Pons (tissue), 1 donor: ENCODE measurements around the gene KCNJ16.

Experiments
- DNase-seq: peaks from one replicate; pipeline ENCODE4 v3.0.0-alpha.2; 2016; ENCODE audit warnings: low spot score

KCNJ16 gene

DNA sequence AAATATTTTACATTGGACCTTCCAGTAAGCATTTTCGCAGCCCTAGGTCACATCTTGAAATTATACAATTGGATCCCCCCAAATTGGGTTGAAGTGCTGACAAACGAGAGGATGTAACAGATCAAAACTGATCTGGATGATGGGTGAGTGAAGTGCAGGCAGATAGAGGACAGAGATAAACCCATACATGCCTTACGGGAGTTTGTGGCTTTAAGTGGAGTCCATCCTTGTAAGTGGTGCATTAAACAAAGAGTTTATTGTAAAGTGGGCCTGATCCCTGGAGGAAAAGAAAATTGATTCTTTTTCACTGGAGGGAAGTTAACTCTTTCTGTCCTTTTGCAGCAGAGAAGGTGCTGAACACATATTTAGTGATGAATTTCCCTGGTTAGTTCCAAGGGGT, 55.3 kb downstream of the KCNJ16 start:
- DNase-seq: no peak

DNA sequence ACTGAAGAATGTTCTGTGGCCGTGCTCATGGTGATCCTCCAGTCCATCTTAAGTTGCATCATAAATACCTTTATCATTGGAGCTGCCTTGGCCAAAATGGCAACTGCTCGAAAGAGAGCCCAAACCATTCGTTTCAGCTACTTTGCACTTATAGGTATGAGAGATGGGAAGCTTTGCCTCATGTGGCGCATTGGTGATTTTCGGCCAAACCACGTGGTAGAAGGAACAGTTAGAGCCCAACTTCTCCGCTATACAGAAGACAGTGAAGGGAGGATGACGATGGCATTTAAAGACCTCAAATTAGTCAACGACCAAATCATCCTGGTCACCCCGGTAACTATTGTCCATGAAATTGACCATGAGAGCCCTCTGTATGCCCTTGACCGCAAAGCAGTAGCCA, 57.5 kb downstream of the KCNJ16 start:
- no peak for DNase-seq

DNA sequence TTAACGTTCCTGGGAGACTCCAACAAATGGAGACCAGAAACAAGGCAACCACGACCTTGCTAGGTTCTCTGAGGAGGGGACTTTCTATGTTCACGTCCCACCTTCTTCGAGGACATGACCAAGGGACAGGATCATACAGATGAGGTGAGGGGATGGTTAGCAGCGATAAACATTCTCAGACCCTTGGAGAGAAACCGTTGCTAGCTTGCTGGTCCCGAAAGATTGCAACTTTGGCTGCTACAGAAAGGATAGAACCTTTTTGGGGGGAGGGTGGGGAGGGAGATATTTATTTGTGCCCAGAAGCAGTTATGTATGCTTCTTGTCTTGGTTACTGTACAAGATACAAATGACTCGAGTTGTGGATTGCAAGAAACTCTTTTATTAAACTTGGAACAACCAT, 59.0 kb downstream of the KCNJ16 start:
- DNase-seq: no peak

DNA sequence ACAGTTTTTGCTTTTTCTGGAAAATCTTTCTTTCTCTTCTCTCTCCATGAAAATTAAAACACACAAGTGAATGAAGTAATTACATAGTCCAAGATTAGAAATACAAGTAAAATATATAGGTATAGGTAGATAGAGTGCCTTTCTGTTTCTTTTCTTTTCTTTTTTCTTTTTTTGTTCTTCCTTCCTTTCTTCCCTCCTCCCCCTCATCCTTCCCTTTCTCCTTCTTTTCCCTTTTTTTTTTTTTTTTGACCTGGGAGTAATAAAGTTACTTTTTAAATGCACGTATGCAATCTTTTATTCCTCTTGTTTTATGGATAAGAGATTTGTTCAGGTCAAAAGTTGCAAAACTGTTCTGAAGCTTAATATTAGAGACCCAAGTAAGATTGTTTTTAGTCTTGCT, 59.8 kb downstream of the KCNJ16 start:
- no peak for DNase-seq

DNA sequence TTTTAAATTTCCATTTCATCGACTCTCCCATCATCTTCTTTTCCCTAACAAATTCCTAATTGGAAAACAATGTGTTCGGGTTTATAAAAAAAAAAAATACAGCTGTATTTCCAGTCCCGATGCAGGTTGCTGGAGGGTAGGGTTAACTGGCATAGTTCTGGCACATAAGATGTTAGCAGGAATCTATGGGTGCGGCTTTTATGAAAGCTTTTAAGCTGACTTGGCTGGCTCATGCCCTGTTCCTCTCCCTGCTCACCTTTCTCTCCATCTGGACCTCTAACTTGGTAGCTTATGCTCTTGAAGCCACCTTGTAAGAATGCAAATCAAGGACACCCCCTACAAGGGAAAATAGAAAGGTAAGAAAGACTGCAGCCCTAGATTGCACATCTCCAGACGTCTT, 61.1 kb downstream of the KCNJ16 start:
- DNase-seq: no peak

DNA sequence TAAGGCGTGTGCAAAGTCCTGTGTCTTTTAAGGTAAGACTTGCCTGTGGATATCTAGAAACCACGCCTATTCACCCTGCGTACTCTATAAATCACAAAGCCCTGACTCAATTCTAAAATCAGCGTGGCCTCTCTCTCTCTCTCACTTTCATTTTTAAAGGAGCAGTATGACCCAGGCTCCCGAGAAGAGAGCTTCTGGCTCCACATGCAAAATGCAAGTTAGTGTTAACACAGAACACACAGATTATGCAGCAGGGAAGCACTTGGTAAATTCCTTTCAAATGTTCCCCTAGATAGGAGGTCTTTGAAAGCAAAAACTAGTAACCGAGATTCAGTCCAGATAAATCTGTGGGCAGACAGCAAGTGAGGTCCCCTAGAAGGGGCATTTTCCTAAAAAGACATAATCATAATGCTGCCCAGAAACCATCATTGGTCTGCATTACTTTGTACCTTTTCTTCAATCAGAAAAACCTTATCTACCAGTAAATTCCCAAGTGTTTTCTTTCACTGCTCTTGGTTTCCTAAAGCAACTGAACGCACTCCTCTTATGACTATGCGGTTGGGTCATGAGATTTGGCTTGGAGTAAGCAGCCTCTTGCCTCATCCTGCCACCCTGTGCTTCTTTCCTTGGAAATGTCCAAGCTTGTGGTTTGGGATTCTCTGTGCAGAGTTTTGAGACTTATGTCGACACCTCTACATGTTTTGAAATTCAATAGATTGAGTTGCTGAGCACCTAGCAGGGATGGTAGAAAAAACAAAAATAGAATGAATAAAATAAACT, 62.6 kb downstream of the KCNJ16 start:
- peak; percentile 87 for DNase-seq

DNA sequence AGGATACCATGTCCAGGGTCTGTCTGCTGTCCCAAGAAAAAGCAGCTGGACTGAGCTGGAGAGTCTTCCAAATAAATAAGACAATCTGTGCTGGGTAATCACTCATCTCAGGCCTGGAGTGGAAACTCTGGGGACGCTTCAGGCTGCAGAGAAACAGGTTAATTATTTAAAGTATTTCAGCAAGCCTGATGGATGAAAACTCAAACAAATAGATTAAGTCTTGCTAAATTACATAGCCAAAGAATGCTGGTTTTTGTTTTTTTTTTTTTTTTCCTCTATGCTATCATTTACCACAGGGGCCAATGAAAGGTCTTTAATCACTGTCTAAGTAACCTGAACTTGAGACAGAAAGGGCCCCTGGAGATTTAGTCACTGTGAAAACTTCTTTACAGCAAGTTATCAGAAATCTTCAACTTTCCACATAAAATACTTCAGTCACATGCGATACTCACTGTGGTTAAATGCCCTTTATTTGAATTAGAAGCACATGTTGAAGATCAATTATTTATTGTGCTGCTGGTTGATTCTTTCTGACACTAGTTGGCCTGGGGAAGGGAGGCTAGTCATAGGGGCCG, 63.4 kb downstream of the KCNJ16 start:
- DNase-seq: no peak

DNA sequence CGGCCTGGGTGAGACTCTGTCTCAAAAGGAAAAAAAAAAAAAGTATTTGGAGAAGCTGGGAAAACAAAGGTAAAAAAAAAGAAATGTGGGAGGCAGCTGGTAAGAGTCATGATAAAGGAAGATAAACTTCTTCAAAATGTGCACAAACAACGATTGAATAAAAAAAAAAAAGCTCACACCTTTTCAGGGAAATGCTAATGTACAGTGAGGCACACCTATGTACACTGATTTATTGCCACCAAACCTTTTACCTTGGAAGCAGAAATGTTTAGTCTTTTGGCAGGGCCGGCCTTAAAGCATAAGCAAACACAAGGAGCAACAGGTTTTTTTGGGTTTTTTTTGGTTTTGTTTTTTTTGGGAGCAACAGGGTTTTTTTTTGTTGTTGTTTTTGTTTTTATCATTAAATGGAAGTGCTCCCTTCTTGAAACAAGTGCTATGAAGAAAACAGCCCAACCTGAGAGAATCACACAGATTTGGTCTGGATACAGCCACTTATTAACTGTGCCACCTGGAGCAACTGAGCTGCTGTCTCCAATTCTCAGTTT, 64.5 kb downstream of the KCNJ16 start:
- no peak for DNase-seq

DNA sequence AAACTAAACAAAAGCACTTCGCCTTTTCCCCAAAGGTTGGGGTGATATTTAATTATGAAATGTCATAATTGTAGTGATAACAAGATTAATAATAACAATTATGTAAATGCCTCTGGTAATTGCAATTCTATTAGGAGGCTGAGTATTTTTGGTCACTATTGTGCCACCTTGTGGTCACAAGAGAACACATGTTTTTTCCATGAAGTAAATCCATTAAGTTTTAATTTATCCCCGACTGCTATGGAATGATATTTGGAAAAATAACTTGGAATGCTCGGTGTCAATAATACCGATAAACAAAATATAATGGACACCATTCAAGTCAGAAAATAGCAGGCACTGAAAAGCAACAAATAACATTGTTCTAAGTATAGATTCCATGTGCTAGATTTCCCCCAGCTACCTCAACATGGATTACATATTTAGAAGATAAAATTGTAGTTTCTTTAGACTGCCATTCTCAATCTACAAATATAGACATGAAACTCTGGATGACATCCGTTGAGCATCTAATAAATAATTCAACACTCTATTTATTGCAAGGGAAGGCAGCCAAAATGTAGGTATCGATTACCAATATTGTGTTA, 69.3 kb downstream of the KCNJ16 start:
- peak; percentile 73 for DNase-seq

DNA sequence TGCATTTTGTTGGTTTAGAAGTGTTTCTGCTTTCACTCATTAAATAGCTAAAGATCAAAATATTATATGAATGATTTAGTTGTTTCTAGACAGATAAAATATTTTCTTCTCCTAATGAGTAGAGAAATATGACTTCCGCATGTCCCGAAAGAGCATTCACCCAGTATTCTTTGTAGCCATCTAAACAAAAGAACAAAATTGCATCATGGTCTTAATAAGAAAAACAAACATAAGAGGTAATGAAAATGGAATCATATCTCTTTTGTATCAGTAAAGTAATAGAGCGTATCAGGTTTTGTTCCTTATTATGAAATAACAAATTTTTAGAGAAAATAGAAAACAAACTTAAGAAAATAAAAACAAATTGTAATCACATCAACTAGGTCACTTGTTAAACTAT, 78.2 kb downstream of the KCNJ16 start:
- DNase-seq: no peak

DNA sequence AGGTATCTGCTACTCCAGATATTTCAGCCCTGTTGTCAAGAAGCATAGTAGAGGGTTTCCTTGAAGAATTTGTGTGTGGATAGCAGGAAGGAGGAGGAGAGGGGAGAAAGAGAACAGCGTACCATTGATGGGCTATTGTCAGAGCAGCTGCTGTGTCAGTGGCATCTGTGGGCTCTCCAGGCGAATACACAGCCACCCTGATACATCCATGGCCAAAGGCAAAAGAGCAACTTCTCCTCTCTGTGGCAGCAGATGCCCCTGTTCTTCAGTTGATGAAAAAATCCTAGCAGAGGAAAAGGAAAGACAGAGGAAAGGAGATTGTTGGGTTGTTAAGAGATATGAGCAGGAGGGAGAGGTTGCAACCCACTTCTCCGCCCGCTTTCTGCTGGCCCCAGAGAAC, 82.1 kb downstream of the KCNJ16 start:
- peak; percentile 77 for DNase-seq

DNA sequence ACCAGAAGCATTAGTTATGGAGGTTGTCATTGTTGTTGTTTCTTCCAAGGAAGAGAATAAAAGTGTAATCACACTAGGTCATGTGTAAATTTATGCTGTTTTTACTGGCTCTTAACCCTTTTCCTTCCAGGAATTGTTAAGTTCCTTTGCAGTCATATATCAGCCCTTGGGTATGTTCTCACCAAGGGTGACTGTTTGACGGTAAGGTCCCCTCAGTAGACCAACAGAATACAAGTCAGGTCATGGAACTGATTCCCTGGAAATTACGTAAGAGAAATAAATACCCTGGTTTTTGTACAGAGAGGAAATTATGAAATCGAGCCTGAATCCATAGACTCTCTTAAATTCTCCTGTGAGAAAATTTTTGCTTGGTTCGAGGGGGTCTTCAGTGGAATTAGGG, 83.2 kb downstream of the KCNJ16 start:
- no peak for DNase-seq

DNA sequence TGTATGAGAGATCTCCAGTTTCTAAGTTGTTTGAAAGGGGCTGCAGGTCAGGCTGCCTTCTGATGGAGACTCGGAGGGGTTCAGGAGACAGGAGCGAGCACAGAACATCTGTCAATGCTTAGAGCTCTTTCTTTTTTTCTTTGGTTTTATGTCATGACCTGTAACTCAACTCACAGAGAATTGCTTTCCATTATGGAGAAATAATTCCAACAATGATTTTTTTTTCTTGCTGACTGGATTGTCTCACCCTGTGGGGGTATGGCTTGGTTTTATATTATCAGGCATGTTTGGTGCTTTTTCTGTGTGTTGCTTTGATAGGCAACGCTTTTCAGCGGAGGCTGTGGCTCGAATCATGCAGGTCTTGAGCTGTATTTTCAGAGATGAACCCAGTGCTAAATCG, 83.6 kb downstream of the KCNJ16 start:
- no peak for DNase-seq

DNA sequence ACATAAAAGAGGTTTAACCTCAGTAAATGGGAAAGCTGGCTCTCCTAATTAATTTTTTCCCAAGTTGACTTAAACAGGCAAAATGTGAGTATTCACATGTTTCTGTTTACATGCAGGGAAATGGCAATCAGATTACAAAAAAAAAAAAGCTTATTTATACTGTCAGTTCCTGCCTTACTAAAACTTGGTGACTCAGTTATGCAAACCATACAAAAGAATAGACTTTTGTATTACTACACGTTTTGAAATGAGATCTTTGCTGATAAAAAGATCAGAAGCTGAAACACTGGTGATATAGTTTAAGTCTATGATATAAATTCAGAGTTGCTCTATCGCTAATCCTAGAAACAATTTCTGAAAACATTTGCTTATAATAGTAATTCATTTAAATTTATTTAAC, 85.0 kb downstream of the KCNJ16 start:
- no peak for DNase-seq

DNA sequence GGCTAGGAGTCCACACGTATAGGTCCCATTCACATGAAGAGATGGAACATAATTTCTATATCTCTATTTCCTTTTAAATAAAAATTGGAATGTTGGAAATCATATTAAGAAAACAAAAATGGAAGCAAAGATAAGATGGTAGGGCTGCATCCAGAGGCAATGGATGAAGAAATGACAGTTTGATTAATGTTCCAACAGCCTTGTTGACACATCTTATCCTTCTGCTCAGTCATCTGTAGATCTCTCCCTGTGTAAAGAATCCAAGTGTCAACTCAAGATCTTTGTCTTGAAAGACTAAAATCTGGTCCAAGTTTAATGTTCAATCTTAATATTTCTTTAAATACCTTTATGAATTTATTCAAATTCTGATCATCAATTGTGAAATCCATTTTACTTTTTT, 86.5 kb downstream of the KCNJ16 start:
- no peak for DNase-seq

DNA sequence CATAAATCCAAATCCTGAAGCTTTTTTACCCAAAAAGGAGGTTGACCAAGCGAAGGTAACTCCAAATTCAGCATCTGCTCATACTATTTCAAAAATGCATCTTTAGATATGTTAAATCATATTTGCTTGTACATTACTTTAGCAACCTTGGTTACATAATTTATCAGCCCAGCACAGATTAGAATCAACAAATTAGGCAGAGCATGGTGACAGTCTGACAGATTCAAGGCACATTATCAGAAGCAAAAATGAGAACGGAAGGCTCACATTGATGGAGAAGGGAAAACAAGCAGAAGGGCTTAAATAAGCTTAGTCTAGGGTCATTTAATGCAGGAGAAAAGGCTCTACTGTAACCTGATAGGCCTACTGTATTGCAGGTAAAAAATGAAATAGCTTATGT, 90.4 kb downstream of the KCNJ16 start:
- DNase-seq: no peak

DNA sequence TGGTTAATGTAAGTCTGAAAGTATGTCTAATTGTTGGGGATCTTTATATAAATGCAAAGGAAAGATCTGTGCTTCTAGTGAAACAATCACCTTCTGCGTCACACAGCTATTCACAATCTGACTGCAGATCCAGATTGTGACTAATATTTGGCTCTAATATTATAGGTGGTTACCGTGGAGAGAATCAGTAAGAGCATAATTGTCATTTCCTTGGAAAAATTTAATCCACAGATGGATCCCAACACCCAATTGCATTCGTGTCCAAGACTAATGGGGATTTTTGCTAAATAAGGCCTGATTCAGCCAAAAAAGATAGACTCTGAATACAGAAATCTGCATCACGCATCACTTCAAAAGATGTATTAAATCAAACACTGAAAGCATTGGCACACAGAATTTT, 91.6 kb downstream of the KCNJ16 start:
- peak; percentile 50 for DNase-seq

DNA sequence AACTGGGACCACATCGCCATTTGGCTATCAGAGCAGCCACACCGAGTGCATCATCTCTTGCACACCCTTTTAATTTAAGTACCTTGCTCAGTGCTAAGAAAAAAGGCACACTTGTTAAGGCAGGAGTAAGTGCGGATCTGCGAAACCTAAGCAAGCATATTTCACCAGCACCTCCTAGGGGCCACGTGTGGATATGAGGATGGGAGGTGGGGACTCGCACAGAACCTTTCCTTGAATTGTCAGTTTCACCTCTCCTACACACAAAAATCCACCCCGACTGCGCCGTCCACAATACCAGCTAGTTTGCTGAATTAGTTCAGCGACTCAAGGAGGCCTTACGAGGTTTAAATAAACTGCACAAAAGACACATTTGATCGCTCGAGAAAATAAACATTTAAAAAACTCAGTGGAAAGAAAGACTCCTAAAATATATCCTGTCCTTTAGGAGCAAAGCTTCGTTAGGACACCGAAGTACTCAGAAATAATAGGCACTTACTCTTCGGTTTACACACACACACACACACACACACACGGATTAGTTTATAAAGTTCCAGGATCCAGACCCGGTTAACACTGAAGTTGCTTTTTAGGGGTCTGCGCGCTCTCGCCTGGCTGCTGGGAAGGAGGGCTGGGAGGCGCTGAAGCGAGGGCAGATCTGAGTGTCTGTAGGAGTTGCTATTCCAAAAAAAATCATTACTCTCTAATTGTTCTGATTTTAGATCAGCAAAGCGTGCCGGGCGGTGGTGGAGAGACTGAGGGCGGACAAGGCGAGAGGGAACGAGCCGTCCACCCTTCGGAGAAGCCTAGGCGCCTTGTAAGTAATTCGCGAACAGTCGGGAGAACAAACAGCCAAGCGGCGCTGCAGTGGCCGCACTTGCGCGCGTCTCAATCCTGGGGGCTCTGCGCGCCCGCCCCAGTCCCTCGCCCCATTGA, 93.3 kb downstream of the KCNJ16 start:
- peak; percentile 94 for DNase-seq

DNA sequence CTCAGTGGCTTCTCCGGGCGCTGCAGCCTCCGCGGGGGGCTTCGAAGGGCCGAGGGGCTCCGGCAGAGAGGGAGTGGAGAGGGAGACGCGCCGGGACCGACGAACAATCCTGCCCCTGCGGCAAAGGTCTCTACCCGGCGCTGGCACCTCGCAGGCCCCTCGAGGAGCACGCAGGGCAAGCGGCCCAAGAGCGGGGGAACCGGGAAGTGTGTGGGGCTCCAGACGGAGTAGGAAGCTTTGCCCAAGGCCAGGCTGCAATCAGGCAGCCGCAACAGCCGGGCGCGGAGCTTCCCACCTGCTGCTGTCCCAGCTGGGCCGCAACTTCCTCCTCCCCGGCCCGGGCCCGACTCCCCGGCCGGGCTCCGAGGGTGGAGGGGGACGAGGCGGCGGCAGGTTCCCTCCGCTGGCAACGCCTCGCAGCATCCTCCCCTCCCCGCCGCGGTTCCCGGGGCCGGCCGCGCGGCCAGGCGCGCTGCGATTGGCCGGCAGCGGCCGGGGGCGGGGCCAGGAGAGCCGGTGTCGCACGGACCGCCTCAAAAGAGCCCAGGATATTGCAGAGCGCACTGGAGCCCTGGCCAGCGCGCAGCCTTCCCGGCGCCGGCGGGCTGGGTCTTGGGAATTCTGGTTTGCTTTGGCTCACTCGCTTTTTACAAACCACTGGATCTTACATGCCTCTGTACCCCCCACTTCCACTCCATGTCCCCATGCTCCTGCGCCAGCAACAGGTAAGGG, 94.1 kb downstream of the KCNJ16 start, which contains the start of gene KCNJ2:
Gene KCNJ2, plus strand, starts transcription at position 556 of the 732 bp plus-strand sequence. CDS start 5,508 bp downstream, outside the sequence.
- peak; percentile 93 for DNase-seq

DNA sequence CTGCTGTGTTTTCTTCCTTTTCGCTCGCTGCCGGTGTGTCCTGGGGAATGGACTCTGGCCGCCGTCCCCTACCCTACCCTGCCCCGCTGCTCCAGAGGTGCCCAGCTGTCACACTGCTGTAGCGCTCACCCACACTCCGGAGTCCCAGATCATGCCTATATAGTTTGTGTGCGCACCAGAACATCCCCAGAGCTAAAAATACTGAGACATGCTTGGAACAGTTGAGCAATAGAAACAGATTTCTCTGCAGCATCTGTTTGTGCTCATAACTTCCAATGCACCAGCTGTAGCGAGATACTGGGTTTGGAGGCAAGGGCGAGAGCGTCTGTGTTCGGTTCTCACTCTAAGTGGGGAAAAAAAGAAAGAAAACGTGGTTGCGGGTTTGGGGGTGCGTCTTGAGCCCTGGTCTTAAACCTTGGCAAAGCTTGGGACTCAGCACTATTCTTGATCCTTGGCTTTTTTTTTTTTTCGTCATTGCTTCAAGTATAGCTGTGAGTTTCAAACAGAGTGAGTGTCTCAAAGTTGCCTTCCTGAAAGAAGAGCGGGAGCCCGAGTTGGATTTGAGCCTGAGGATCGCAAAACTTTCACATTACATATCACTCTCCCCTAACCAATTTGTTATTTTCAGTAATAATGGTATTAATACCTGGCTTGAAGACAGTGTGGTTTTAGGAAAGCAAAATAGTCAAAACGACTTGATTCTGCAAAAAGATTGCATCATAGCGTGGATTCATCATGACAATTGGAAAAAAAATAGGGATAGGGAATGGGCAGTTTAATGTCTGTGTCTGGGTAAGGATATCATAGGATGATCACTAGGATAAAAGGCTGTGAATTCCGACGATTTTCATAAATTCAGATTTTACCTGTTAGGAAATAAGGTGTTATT, 94.9 kb downstream of the KCNJ16 start:
- DNase-seq: peak; percentile 63
